Measurements from ENCODE around the gene RNU5D-1. TPM values are rescaled to one million over a fixed set of nuclear protein-coding genes. Genes with fewer than 3 reads are reported as not detected.
"Not testable (repeated sequence)": the region's sequence is repeated elsewhere in the genome, so short reads cannot be mapped to it uniquely, and the experiment has no call there.

RNU5D-1 gene
- total and polyA plus RNA-seq, 9 donors, result not detected

DNA sequence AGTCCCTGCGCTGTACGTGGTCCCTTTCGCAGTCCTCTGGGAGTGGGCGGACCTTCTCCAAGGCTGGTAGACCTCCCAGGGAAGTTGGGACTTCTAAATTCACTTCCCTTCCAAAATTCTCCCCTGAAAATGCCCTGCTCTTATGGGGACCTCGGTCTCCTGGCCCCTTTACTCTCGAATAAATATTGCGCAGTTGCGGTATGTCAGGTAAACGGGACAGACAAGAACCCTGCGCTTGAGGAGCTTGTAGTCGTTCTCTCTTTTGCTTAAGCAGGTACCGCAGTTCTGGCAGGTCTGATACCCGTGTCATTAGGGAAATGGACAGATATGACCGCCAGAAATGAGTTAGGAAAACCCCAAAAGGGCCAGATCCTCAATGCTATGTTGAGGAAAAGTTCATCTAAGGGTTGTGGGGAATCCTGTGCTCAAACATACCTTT is 9.2 kb upstream of the RNU5D-1 start:
- Histone ChIP-seq H3K4me1 (ENCODE audit: insufficient read depth) (peaks cover 4% of the 10 kb centered on the region), H3K4me3 (peak overlapping the region; percentile 43), H3K27ac (no peak overlapping the region), H3K27me3 (no peaks in the 10 kb centered on the region), H3K9me3 (no peaks in the 10 kb centered on the region), H3K36me3 (no peaks in the 10 kb centered on the region)
- WGBS, 3 donors, result 1 to 5% (median 4%) methylated on average over 14 of the region's 14 CpGs
- intact Hi-C loops (cut with DNase I), result no loop called here
- TF ChIP-seq EP300 (IDR thresholded peaks at IDR 0.05), result no peak
- TF ChIP-seq POLR2A (IDR thresholded peaks at IDR 0.05), result no peak
- TF ChIP-seq, protein P1, sequence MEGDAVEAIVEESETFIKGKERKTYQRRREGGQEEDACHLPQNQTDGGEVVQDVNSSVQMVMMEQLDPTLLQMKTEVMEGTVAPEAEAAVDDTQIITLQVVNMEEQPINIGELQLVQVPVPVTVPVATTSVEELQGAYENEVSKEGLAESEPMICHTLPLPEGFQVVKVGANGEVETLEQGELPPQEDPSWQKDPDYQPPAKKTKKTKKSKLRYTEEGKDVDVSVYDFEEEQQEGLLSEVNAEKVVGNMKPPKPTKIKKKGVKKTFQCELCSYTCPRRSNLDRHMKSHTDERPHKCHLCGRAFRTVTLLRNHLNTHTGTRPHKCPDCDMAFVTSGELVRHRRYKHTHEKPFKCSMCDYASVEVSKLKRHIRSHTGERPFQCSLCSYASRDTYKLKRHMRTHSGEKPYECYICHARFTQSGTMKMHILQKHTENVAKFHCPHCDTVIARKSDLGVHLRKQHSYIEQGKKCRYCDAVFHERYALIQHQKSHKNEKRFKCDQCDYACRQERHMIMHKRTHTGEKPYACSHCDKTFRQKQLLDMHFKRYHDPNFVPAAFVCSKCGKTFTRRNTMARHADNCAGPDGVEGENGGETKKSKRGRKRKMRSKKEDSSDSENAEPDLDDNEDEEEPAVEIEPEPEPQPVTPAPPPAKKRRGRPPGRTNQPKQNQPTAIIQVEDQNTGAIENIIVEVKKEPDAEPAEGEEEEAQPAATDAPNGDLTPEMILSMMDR (IDR thresholded peaks at IDR 0.05), result no peak
- no peak for DNase-seq

- 0% methylated on average over 57 of the region's 57 CpGs for WGBS, 3 donors
- TF ChIP-seq EP300 (IDR thresholded peaks at IDR 0.05) (peak; percentile 52), POLR2A (IDR thresholded peaks at IDR 0.05) (peak; percentile 80)
- TF ChIP-seq, protein P1 (IDR thresholded peaks at IDR 0.05), result peak in 1 of 3 donors; percentile 14
- intact Hi-C loops (cut with DNase I), result loop anchor here in 1 of 4 donors (10.0 kb wide), 1 partner anchor 45 kb away; the partner anchor contains the start of gene BEST4
Observed at GRCh38 chr1:44739307-44740178, 8.6 kb upstream of the RNU5D-1 start, which contains the start of gene KIF2C. Gene KIF2C, plus strand, starts transcription at chr1:44739837. Its CDS starts 96 bp downstream, at chr1:44739933.

DNA sequence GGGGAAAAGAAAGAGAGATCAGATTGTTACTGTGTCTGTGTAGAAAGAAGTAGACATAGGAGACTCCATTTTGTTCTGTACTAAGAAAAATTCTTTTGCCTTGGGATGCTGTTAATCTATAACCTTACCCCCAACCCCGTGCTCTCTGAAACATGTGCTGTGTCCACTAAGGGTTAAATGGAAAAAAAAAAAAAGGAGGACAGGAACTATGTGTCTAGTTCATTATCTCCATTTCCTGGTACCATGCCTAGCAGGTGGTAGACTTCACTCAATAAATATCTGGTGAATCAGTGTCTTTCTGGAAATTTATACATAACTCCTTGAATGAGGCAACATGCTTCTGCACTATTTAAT is 8.0 kb upstream of the RNU5D-1 start:
- Histone ChIP-seq H3K27ac (peak overlapping the region; percentile 15 to 82), H3K4me3 (peak overlapping the region; percentile 43)
- DNase-seq; H3K9me3 ChIP-seq; H3K4me1 ChIP-seq (ENCODE audit: insufficient read depth); H3K27me3 ChIP-seq; H3K36me3 ChIP-seq: not testable (repeated sequence)
- intact Hi-C loops (cut with DNase I), result loop anchor here in 1 of 4 donors (10.0 kb wide), 1 partner anchor 46 kb away; the partner anchor contains the start of gene BEST4
- 65 to 85% (median 83%) methylated on average over 1 of the region's 1 CpG for WGBS, 3 donors

More at GRCh38 chr1:44739307-44740178, 8.6 kb upstream of the RNU5D-1 start, which contains the start of gene KIF2C:
- peak within 1 kb of the TSS; percentile 43 for H3K4me3 ChIP-seq
- peak within 1 kb of the TSS; percentile 15 to 82 for H3K27ac ChIP-seq
- no peaks in the 10 kb centered on the region for H3K27me3 ChIP-seq
- H3K9me3 ChIP-seq, result no peaks in the 10 kb centered on the region
- peaks cover 4% of the 10 kb centered on the region for H3K4me1 ChIP-seq (ENCODE audit: insufficient read depth)
- no peaks in the 10 kb centered on the region for H3K36me3 ChIP-seq
- DNase-seq, result peak; percentile 96 to 98 (median 97)

- WGBS, 3 donors, result 96 to 100% (median 97%) methylated on average over 1 of the region's 1 CpG
- TF ChIP-seq, protein P1 (IDR thresholded peaks at IDR 0.05), result no peak
- TF ChIP-seq POLR2A (IDR thresholded peaks at IDR 0.05) (no peak), EP300 (IDR thresholded peaks at IDR 0.05) (no peak)
- H3K9me3 ChIP-seq, result no peaks in the 10 kb centered on the region
- H3K4me1 ChIP-seq (ENCODE audit: insufficient read depth), result peaks cover 4% of the 10 kb centered on the region
- H3K4me3 ChIP-seq, result no peak overlapping the region
- H3K27me3 ChIP-seq, result no peaks in the 10 kb centered on the region
- H3K27ac ChIP-seq, result no peak overlapping the region
- H3K36me3 ChIP-seq, result no peaks in the 10 kb centered on the region
- DNase-seq, result no peak
- intact Hi-C loops (cut with DNase I), result loop anchor here in 1 of 4 donors (10.0 kb wide), 1 partner anchor 49 kb away; the partner anchor contains the start of gene BEST4
Observed at GRCh38 chr1:44735992-44736391, 5.0 kb upstream of the RNU5D-1 start.

Data from ovary (tissue), 9 donors.